ENCODE results near the gene STX7.

STX7 gene

GRCh38 chr6:132412656-132413498 lies 100.0 kb downstream of the STX7 start:
- no peak for DNase-seq (ENCODE audit: low read depth)

DNA sequence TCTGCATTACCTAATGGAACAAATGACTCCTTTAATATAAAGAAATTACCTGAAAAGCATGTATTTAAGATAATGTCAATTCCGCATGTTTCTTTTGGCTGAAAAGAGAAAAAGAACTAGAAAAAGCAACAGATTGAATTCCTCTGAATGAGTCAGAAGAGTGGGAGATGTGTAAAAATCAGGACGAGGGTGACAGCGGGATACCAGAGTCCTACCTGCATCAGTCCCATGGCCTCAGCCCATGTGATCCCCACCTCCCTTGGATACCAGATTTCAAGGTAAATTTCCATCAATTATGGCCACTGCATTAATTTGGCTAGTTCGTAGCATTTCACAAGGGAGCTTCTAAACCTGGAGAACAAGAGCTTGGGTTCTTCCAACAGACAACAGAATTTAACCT lies 101.6 kb downstream of the STX7 start:
- DNase-seq (ENCODE audit: low read depth): no peak

DNA sequence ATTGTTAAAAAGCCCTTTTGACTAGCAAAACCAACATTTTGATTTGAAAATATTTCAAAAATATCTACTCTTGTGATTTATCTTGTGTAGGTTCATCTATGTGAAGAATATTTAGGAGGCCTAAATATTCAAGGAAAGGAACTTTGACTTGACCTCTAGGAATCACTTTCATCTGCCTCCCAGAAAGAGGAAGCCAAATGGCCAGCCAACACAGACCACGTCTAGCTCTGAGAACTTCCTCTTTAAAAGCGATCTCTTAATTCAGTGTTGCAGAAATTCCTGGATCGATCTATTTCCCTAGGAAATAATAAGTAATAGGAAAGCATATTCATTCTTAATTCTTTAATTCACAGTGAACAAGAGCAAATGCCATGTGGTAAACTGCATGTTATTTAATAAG lies 102.1 kb downstream of the STX7 start:
- no peak for DNase-seq (ENCODE audit: low read depth)

GRCh38 chr6:132405143-132405915 lies 107.6 kb downstream of the STX7 start:
- DNase-seq (ENCODE audit: low read depth): no peak

DNA sequence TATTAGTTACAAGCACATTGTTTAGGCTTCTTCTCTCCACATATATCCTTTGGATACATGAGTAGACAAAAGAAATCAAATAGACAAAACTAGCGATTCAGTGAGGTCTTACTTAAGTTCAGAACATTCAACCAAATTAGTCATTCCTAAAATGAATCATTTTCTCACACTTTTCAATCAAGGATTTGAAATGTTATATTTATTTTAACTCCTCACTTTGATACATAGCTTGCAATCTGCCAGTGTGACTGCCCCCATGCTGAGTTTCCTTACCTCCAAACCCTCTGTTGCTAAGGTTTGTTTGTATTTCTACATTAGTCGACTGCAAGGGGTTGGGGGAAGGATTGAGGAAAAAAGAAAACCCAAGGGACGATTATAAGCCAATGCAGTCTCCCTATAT lies 108.2 kb downstream of the STX7 start:
- no peak for DNase-seq (ENCODE audit: low read depth)

GRCh38 chr6:132404330-132404729 lies 108.6 kb downstream of the STX7 start:
- DNase-seq (ENCODE audit: low read depth): no peak

DNA sequence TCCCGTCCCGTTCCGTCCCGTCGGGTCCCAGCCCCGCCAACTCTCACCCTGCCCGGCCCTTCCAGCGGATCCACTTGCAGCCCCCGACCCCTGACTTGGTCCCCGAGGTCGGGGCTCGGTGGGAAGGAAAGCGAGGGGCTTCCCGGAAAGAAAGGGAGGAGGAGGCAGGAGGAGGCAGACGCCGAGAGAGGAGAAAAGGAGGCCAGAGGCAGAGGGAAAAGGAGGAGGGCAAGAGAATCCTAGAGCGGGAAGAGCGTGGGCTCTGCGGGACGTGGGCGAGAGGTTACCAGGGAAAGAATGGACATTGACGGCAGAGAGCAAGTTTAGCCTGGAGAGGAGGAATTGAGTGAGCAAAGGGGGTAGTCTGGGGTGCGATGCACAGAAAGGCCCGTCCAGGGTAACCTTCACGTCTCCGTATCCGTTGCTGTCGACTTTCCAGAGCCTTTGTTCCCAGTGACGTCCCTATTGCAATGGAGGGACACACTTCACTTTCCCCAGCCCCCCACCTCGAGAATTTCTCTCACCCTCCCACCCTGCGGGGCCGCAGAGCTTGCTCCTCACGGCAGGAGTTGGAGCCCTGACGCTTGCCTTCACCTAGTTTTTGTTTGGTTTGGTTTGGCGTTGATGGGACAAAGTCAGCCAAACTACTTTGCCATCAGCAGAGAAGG lies 111.2 kb downstream of the STX7 start:
- DNase-seq (ENCODE audit: low read depth): no peak

DNA sequence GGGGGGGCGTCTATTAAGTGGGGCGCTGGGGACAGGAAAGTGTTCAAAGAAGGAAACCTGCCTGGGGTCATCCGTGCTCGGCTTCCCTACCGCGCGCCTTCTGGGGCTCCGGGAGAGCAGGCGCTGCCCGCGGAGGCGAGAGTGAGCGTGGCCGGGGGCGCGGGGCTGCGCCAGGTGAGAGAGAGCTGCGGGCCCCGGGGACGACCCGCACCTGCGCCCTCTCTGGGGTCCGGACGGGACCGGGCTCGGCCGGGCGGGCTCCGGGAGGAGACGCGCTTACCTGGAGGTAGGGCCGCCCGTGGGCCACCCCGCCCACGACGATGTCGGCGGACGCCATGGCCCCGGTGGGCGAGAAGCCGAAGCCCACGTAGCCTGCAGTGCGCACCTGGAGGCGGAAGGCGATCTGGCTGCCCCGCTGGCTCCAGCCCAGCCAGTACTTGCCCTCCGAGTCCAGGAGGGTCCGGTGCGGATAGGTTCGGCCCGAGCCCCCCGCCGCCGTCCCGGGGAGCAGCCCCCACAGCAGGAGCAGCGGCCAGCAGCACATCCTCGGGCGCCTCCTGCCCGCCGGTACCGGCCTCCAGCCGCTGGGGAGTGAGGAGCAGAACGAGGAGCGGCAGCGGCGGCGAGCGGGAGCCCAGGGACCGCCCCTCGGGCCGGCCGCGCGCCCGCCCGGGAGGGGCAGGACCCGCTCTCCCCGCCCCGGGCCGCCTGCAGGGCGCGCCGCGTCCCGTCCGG lies 111.9 kb downstream of the STX7 start, which contains the start of gene MOXD1:
Gene MOXD1 (minus strand): TSS at position 593 of the 735 bp plus-strand sequence. CDS start 49 bp downstream, at position 544.
- DNase-seq (ENCODE audit: low read depth): no peak

DNA sequence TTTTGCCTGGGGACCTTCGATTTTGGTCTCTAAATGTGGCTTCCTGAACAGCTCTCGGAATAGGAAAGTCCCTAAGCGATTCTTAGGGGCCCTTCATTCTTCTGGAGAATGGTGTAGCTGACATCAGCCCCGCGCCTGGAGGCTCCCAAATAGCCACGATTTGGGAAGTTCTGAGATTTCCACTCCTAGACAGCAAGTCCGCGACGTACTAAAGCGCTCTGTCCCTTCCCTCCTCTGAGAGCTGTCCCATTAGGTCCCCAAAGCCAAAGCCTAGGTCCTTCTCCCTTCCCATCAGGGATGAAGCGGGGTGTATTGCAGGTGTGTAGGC lies 112.4 kb downstream of the STX7 start:
- no peak for DNase-seq (ENCODE audit: low read depth)

DNA sequence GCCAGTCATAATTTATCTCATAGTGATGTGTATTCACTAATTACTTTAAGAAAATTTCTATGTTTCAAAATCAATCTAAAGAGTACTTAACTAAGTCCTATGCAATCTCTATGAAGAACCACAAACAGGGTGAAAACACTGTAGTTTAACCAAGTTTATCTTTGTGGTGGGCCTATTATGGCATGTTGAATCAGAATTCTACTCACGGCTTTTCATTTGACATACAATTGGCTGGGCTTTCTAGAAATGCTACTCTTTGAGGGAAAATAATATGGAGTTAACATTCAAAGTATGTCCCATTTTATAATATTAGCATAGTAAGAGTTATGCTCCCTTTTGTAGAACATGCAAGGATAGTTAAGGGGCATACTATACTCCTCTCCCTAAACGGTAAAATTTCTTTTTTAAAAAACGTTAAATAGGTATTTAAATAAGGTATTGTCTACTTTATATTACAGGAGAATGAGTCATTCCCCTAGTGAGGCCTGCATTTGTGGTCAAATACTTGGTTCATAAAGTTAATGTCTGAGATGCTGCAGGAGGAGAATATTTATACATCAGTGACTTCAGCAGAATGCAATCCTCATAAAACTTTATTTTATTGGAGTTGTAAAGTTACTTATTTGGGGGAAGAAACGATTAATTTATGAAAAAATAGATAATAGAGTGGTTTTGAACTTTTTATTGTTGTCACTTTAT lies 113.4 kb downstream of the STX7 start:
- DNase-seq (ENCODE audit: low read depth): no peak

Data from stimulated activated CD4-positive, alpha-beta T cell treated with anti-CD3 and anti-CD28 coated beads, Interleukin-2, amount 100 ng/mL, for 4 hours (primary cell).